CD4-positive, alpha-beta T cell treated with Interleukin-15 for 1 hour (primary cell): ENCODE data around the gene CLIC3.

Source experiments
- DNase-seq: peaks from one replicate; pipeline ENCODE4 v3.0.0-alpha.2; 2020

Gene CLIC3

DNA sequence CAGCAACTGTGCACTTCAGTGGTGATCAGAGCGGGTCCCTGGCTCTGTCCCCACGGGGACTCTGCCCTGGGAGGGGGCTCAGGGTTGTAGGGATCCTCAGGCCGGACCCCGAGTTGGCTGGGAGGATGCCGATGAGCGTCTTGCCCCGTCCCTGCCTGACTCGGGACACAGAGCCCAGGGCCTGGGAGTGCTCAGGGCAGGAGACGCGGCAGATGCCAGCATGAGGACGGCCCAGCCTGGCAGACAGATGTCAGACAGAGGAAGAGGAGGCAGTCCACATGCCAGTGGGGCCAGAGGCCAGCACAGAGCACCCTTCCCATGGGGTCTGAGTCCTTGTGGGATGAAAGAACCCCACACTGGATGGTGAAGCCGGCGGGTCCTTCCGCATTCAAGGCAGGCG lies 33.0 kb downstream of the CLIC3 start:
- no peak for DNase-seq

DNA sequence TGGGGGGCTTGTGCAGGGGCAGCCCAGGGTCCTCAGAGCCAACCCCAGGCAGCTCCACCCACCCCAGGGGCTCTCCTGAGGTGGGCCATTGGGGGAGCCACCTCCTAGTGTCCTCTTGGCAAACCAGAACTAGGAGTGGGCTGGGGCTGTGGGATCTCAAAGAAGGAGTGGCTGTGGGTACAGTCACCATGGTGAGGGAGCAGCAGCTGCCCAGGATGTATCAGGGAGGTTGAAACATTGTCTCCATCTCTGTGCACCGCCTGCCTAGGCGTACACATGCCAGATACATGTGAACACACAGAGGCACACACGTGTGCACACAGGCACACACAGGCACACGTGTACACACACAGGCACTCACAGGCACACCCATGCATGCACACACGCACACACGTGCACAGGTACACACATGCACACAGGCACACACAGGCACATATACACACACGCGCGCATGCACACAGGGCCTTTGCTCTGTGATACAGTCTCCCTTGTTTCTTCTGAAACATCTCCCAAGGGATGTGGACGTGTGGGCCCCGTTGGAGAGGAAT lies 33.6 kb downstream of the CLIC3 start:
- DNase-seq: no peak

DNA sequence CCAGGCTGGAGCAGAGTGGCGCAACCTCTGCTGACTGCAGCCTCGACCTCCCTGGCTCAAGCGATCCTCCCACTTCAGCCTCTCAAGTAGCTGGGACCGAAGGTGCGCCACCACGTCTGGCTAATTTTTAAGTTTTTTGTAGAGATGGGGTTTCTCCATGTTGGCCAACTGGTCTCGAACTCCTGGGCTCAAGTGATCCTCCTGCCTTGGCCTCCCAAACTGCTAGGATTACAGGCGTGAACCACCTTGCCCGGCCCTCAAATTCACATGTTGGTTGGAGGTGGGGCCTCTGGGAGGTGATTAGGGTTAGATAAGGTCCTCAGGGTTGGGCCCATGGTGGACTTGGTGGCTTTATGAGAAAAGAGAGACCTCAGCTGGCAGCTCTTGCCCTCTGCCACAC lies 34.2 kb downstream of the CLIC3 start:
- no peak for DNase-seq

DNA sequence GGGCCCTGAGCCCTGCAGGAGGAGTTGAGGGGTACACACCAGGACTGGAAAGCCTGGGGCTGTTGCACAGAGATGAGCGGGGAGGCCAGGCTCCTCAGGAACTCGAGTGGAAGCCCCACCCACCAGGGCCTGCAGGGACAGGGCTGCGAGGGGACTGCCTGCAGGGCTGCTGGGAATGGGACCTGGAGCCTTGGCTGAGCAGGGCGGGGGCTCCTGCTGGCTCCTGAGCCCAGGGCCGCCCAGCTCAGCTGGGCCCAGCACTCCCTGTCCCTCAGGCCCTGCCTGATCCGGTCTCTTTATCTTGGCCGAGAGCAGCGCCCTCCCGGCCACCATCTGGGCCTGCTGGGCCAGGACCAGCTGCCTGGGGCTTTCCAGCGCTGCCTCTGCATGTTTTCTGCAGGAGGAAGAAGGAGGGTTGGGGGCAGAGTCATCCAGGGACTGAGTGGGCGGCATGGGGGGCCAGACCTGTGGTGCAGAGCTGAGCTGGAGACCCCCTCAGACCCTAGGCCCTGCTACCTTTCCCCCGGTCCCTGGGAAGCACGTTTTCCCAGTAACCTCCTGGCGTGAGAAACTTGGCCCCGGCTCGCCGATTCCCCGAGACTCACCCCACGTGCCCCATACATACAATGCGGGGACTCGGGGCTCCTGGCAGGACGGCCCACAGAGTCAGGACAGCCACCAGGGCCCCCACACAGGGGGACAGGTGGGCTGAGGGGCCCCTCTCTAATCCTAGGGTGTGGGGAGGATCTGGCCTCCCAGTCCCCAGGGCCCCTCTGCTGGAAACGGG lies 34.9 kb downstream of the CLIC3 start:
- DNase-seq: no peak

DNA sequence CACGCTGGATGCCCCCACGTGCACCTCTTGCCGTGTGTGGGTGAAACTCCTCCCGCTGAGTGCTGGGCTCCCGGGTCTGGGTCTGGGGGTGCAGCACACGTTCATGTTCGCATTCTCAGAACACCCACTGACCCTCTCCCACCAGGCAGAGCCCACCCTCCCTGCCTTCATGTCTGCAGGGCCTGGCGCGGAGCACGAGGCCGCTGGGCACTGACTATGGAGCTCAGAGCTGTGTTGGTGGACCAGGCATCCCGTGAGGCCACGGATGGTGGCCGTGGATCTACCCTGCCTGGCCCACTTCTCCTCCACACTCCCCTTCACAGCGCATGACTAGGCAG lies 35.5 kb downstream of the CLIC3 start:
- DNase-seq: no peak

DNA sequence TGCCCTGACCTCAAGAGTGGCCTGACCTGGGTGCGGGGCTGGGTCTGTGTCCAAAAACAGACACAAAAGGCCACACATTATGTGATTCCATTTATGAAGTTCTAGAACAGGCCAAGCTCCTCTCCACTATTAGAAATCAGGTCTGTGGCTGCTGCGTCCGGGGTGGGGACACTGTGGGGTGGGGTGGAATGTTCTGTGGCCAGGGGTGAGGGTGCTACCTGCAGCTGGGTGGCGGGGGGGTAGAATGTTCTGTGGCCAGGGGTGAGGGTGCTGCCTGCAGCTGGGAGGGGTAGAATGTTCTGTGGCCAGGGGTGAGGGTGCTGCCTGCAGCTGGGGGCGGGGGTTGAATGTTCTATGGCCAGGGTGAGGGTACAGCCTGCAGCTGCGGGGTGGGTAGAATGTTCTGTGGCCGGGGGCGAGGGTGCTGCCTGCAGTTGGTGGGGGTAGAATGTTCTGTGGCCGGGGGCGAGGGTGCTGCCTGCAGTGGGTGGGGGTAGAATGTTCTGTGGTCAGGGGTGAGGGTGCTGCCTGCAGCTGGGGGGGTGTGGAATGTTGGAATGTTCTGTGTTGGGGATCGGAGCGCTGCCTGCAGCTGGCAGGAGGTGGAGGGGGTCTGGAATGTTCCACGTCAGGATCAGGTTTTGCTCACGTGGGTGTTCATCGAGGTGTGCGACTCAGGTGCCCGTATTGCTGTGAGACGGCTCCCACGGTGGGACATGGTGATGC lies 36.0 kb downstream of the CLIC3 start:
- peak; percentile 56 for DNase-seq

DNA sequence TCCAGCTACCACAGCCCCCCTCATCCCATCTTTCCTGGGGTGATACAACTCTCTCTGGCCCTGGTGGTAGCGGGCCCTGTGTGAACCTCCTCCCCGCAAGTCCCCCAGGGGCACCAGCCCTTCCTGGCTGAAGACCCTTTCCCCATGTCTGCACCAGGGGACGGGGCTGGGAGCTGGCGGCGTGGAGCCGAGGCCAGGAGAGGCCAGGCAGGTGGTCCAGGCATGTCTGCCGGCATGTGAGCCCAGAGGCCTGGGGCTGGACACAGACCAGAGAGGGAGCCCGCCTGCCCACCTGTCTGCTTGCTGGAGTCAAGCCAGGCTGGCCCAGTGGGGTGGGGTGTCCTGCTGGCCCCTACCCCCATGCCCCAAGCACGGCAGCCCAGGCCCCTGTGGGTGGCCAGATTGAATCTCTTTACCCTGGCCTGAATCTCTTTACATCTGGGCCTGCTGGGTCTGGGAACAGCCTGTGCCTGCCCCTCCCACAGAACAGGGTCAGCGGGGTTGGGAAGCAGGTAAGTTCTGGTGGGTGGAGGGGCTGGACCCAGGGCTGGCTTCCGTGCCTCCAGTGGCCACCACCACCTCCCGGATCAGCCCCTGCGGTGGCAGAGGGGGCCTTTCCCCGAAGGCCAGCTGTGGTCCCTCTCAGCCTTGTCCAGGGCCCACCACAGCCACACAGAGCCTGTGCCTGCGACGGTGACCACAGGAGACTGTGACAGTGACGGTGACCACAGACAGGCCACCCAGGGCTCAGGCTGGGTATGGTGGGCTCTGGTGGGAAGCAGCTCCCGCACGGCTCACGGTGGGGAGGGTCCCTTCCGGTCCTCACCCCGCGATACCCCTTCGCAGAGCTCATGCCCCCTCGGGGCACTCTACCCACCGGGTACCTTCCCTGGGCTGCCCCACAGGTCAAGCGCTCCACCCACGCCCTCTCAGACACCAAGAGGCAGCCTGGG lies 37.2 kb downstream of the CLIC3 start:
- no peak for DNase-seq

DNA sequence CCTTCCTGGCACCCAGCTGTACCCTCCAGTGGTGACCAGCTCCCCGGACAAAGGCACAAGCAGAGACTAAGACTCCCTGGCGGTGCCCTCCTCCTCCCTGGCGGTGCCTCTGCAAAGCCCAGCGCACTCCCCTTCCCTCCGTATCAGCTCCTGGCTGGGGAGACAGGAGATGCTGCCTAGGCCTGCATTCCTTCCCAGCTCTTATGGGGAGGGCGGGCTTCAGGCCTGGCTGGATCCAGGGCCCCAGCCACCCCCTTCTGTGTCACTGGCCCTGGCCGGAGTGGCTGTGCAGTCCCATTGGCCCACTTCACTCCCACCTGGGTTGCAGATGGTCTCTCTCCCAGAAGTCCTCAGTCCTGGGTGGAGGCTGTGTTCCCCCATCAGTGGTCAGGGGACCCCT lies 37.9 kb downstream of the CLIC3 start:
- DNase-seq: no peak

DNA sequence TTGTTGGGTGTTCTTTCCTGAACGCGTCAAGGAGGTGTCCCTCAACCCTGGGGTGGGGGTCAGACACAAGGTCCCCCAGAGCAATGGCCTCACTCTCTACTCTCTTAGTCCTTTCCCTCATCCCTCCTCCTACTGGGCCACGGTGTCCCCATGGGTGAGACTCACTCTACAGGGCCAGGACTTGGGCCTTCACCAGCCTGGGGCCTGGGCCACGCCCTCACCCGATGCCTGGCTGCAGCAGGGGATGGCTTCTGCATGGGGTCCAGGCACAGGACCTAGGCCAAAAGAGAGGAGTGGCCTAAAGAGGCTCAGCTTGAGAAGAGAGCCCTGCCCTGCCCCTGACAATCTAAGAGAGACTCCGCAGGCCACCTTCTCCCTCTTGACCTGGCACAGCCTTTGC lies 38.5 kb downstream of the CLIC3 start:
- no peak for DNase-seq

DNA sequence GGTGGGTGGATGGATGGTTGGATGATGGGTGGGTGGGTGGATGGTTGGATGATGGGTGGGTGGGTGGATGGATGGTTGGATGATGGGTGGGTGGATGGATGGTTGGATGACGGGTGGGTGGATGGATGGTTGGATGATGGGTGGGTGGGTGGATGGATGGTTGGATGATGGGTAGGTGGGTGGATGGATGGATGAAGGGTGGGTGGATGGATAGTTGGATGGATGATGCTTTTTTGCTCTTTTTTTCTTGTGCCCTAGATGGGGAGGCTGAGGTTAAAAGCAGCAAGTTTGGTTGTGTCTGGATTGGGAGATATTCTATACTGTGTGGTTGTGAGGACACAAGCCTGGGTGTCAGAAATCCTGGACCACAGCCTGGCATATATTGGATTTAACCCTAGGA lies 38.9 kb downstream of the CLIC3 start:
- DNase-seq: no peak

DNA sequence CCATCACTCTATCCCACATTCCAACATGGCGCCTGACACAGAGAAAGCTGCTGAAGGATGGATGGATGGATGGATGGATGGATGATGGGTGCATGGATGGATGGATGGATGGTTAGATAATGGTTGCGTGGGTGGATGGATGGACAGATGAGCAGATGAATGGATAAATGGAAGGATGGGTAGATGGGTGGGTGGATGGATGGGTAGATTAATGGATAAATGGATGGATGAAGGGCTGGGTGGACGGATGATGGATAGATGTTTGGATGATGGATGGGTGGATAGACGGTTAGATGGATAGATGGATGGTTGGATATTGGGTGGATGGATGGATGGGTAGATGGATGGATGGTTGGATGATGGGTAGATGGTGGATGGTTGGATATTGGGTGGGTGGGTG lies 39.8 kb downstream of the CLIC3 start:
- no peak for DNase-seq

DNA sequence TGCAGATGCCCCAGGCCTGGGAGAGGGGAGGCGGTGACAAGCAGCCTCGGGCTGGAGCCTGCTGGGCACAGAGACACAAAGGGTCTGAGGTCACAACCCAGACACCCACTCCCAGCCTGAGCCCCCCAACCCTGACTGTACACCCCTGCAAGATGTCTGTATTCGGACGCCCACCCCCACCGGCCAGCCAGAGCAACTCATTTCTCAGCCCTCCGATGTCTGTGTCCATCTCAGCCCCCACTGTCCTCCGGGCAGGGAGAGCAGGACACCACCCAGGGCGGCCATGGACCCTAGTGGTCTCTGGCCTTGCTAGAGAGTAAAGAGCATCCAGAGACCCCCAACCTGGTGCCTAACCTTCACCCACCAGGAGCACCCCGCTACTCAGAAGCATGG lies 40.4 kb downstream of the CLIC3 start:
- DNase-seq: no peak

DNA sequence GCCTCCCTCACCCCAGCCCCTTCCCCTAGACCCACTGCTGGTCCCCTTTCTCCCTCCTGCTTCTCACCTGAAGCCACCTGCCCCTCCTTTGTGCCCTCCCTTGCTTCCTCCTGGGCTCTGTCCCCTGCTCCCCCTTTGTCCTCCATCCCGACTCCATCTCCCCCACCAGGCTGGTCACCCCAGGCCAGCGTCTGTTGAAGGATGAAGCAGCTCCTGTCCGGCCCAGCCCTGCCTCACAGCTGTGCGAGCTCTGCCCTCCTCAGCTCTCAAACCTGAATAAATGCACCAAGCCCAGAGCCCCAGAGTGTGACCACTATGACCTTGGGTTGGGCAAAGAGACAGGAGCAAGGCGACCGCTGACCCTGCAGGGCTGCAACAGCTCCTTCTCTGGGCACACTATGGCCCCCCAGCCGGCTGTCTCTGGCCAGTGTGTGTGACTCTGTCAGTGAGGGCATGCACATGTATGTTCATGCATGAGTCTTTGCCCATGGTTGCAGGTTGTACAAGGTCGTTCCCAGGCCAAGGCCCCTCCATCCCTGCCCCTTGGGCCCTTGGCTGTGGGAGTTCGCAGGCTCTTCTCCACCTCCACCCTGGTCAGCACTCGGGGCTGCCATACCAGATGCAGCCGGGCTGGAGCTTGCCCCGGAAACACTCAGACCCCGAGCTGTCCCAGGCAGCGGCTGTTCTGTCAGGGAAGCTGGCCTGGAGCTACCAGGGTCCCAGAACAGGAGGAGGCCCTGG lies 41.0 kb downstream of the CLIC3 start:
- no peak for DNase-seq

DNA sequence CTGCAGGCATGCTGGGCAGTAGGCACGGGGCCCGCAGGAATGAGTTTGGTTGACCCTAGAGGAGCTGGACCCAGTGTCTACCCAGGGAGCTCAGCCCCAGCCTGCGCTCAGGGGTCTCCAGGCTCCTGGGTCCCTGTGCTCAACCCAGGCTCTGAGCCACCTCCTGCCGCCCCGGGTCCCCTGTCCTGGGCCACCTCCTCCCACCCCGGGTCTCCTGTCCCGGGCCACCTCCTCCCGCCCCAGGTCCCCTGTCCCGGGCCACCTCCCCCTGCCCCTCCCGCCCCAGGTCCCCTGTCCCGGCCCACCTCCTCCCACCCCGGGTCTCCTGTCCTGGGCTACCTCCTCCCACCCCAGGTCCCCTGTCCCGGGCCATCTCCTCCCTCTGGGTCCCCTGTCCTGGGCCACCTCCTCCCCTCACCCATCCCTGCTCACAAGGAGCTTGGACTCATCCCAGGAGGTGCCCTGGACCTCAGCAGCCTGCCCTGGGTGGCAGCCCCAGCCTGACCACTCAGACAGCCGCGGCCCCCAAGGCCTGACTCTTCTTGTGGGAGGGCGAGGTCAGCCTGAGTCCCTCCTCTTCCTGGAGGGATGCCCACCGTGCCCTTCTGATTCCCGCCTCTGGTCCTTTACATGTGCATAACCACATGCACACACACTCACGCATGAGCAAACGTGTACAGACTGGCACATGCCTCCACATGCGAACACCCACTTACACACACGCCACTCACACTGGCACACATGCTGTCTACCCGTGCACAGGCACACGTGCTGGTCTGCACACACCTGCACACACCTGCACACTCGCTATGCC lies 41.9 kb downstream of the CLIC3 start:
- DNase-seq: no peak

DNA sequence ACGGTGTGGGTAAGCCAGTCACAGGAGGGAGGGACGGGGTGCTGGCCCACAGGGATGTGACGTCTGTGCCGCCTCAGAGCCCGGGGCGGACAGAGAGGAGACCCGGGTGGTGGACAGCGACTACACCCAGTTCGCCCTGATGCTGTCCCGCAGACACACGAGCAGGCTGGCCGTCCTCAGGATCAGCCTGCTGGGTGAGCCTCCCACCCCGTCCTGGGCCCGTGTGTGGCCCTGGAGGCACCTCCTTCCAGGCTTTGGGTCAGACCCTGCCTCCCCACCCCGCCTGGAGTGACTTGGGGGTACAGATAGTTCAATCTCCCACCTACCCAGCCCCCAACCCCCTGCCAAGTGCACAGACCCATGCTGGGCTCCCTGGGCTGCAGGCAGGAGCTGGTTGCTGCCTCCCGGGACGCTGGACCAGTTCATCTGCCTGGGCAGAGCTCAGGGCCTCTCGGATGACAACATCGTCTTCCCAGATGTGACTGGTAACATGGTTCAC lies 42.5 kb downstream of the CLIC3 start:
- no peak for DNase-seq

DNA sequence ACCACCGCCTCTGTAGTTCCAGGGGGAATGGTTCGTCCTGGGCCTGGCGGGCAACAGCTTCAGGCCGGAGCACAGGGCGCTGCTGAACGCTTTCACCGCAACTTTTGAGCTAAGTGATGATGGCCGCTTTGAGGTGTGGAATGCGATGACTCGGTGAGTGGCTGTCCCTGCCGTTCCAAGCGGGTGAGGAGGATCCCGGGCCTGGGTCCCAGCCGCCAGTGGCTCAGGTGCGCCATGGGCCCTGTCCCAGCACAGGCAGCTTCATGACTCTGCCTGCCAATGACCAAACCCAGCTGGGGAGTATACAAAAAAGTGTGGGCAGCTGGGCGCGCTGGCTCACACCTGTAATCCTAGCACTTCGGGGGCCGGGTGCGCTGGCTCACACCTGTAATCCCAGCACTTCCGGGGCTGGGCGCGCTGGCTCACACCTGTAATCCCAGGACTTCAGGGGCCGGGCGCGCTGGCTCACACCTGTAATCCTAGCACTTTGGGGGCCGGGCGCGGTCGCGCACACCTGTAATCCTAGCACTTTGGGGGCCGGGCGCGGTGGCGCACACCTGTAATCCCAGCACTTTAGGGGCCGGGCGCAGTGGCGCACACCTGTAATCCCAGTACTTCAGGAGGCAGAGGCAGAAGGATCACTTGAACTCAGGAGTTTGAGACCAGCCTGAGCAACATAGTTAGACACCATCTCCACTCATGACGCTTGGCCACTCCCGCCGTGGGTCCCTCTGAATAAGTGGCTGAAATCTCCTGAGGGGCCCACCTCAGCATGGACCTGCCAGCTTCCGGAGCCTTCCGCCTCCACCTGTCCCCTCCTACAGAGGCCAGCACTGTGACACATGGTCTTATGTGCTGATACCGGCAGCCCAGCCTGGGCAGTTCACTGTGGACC lies 43.2 kb downstream of the CLIC3 start:
- DNase-seq: no peak

DNA sequence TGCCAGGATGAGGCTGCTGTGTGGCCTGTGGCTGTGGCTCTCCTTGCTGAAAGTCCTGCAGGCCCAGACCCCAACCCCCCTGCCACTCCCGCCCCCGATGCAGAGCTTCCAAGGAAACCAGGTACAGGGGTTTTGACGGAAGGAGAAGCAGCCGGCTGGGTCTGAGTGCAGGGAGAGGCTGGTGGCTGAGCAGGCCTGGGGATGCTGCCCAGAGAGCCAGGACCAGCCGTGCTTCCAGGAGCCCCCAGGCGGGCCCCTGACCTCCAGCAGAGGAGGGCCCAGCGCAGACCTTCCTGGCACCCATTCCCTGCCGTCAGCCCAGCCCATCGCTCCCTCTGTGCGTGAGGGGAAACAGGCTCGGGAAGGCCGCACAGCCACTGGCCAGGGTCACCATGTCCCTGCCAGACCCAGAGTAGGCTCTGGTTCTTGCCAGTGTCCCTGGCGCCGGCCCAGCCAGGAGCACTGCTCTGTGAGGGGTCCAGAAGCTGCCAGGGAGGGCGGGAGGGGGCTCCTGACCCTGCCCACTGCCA lies 44.0 kb downstream of the CLIC3 start:
- no peak for DNase-seq

DNA sequence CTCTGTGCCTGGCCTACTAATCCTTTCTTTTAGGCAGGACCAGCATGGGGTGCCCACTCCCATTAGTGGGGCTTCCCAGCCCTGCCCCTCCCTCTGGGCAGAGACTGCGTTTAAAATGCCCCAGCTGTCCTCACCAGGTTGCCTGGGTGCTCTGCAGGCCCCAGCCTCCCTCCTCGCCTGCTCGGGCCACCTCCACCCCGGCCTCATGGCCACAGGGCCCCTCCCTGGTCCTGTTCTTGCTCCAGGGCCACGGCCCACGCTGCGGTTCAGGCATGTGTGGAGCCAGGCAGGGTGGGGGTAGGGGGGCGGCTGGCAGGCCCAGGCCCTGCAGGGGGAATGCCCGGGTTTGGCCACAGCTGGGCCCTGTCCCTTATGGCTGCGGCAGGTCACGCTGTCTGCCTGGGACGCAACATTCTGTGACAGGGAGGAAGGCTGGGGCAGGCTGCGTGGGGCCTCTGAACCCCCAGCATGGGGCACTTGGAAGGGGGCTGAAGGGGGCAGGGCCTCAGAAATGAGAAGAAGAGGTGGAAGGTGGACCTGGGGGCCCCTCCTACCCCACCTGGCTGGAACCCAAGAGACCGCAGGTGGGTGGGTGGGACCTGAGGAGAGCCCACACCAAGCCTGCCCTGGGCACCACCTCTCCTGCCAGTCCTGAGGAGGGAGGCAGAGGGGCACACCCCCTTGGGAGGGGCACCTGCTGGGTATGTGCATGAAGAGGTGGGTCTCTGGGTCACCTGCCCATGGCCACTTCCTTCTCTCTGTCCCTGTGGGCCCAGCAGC lies 44.6 kb downstream of the CLIC3 start, which contains the start of gene LCN12:
Gene LCN12 (plus strand): TSS at position 733 of the 780 bp plus-strand sequence. CDS start 55 bp downstream, outside the sequence.
- no peak for DNase-seq

DNA sequence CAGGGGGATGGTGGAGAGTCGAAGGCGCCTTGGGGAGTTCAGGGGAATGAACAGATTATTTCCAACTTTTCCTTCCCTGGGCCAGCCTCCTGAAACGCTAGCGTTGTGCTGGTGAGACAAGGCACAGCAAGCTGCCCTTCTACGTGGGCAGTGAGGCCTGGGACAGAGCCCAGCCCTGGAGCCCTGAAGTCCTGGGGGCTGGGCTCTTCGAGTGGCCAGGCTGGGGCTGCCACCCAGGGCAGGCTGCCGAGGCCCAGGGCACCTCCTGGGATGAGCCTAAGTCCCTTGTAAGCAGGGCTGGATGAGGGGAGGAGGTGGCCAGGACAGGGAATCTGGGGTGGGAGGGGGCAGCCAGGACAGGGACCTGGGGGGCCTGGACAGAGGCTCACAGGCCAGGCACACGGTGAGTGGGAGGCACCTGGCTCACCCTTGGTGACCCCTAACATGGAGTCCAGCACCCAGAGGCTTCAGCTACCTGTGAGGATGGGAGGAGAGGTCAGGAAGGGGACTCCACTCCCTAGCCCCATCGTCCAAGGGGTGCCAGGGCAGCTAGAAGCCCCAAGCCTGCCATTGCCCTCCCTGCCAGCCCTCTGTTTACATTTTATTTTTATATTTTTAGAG lies 45.6 kb downstream of the CLIC3 start:
- no peak for DNase-seq
